Measurements from ENCODE around the gene RGS6.
A peak's percentile ranks its signal among the peaks of the same experiment; 100 is the strongest.

The RGS6 gene

GRCh38 chr14:72560889-72561493 is 628.8 kb downstream of the RGS6 start:
- DNase-seq = no peak

GRCh38 chr14:72562300-72562699 is 630.1 kb downstream of the RGS6 start:
- DNase-seq = no peak

GRCh38 chr14:72563676-72564075 is 631.4 kb downstream of the RGS6 start:
- no peak for DNase-seq

- DNase-seq = no peak
Observed at GRCh38 chr14:72565149-72565559, 632.9 kb downstream of the RGS6 start.

- DNase-seq = no peak
Observed at GRCh38 chr14:72565917-72566316, 633.7 kb downstream of the RGS6 start.

- DNase-seq = no peak
Observed at GRCh38 chr14:72567226-72567625, 635.0 kb downstream of the RGS6 start.

GRCh38 chr14:72568296-72568992 is 636.2 kb downstream of the RGS6 start:
- peak in 1 of 2 experiments; percentile 3 for DNase-seq

- DNase-seq = no peak
Observed at GRCh38 chr14:72573725-72574417, 641.6 kb downstream of the RGS6 start.

- DNase-seq = no peak
Observed at GRCh38 chr14:72574715-72575114, 642.5 kb downstream of the RGS6 start.

GRCh38 chr14:72576258-72576657 is 644.0 kb downstream of the RGS6 start:
- DNase-seq = no peak

GRCh38 chr14:72577521-72577920 is 645.3 kb downstream of the RGS6 start:
- no peak for DNase-seq

GRCh38 chr14:72578514-72578913 is 646.3 kb downstream of the RGS6 start:
- DNase-seq = no peak

GRCh38 chr14:72582582-72582981 is 650.4 kb downstream of the RGS6 start:
- DNase-seq = no peak

- DNase-seq = no peak
Observed at GRCh38 chr14:72583316-72584272, 651.4 kb downstream of the RGS6 start.

GRCh38 chr14:72588521-72588920 is 656.3 kb downstream of the RGS6 start:
- no peak for DNase-seq

- no peak for DNase-seq
Observed at GRCh38 chr14:72589652-72590051, 657.4 kb downstream of the RGS6 start.

GRCh38 chr14:72590577-72590976 is 658.3 kb downstream of the RGS6 start:
- no peak for DNase-seq

GRCh38 chr14:72591391-72591790 is 659.2 kb downstream of the RGS6 start:
- no peak for DNase-seq

GRCh38 chr14:72594099-72594901 is 662.1 kb downstream of the RGS6 start:
- no peak for DNase-seq

GRCh38 chr14:72595152-72595862 is 663.1 kb downstream of the RGS6 start:
- DNase-seq = no peak
